Naive thymus-derived CD4-positive, alpha-beta T cell (primary cell): ENCODE data around the gene ATP8B1. TPM values are rescaled to one million over a fixed set of nuclear protein-coding genes. Genes with fewer than 3 reads are reported as not detected.

Source experiments
- ATAC-seq: fragments of 150-1000 bp; cut with Tn5 transposase; 2 replicates; pipeline ENCODE4 v1.10.0; 2021; ENCODE audit warnings: mild to moderate bottlenecking, moderate library complexity
- CTCF ChIA-PET: fragments of 350-600 bp; sonication (Branson Sonifier 250); formaldehyde crosslinking; loops from one replicate; lab custom pipeline; 2021; ENCODE audit warnings: antibody characterized with exemption; lab: Charles Lee
- POLR2A ChIA-PET: fragments of 350-600 bp; sonication (Branson Sonifier 250); formaldehyde crosslinking; loops from one replicate; lab custom pipeline; 2021; ENCODE audit warnings: antibody characterized with exemption, inconsistent platforms; lab: Charles Lee
- DNase-seq, 9 donors: peaks; one replicate each; pipeline versions ENCODE4 v3.0.0 to v3.0.0-alpha.2; 2020 to 2022; ENCODE audit warnings: mixed read lengths in 1 of 9
- H3K27ac ChIP-seq: one replicate; pipeline ENCODE4 v1.7.0; 2013; ENCODE audit warnings: mild to moderate bottlenecking, low read depth, low read length, moderate library complexity
- H3K27me3 ChIP-seq, 2 donors: one replicate each; pipeline ENCODE4 v1.7.0; 2013; ENCODE audit warnings: low read length in 2 of 2, mild to moderate bottlenecking in 2 of 2, moderate library complexity in 2 of 2; ENCODE audit not compliant: control insufficient read depth in 2 of 2, insufficient read depth in 2 of 2
- H3K36me3 ChIP-seq, 3 experiments: 1 replicate in 2 of 3; 2 replicates in 1 of 3; pipeline ENCODE4 v1.7.0; 2013; ENCODE audit warnings: low read length in 3 of 3, mild to moderate bottlenecking in 3 of 3, moderate library complexity in 1 of 3; ENCODE audit not compliant: insufficient read depth in 3 of 3, control insufficient read depth in 2 of 3
- H3K4me1 ChIP-seq, 2 donors: one replicate each; pipeline ENCODE4 v1.7.0; 2013; ENCODE audit warnings: low read length in 2 of 2, mild to moderate bottlenecking in 2 of 2, moderate library complexity in 1 of 2; ENCODE audit not compliant: control insufficient read depth in 2 of 2, insufficient read depth in 2 of 2
- H3K4me3 ChIP-seq: 2 replicates; pipeline ENCODE4 v1.7.0; 2013; ENCODE audit warnings: mild to moderate bottlenecking, low read length
- H3K9me3 ChIP-seq, 3 experiments: 1 replicate in 2 of 3; 2 replicates in 1 of 3; pipeline ENCODE4 v1.7.0; 2013; ENCODE audit warnings: low read length in 3 of 3; ENCODE audit not compliant: control insufficient read depth in 2 of 3
- H3K27ac Mint-ChIP-seq, 9 donors: one replicate each; pipeline ENCODE4 v1.8.0; 2020 to 2022; ENCODE audit warnings: mixed read lengths in 9 of 9, mild to moderate bottlenecking in 8 of 9, moderate library complexity in 5 of 9, inconsistent platforms in 2 of 9
- H3K27me3 Mint-ChIP-seq, 5 donors: one replicate each; pipeline ENCODE4 v1.8.0; 2021 to 2022; ENCODE audit warnings: mixed read lengths in 5 of 5, mild to moderate bottlenecking in 1 of 5
- H3K36me3 Mint-ChIP-seq, 5 donors: one replicate each; pipeline ENCODE4 v1.8.0; 2020 to 2022; ENCODE audit warnings: mixed read lengths in 5 of 5, mild to moderate bottlenecking in 3 of 5, inconsistent platforms in 1 of 5
- H3K4me1 Mint-ChIP-seq, 7 donors: one replicate each; pipeline ENCODE4 v1.8.0; 2020 to 2022; ENCODE audit warnings: mixed read lengths in 7 of 7, mild to moderate bottlenecking in 3 of 7, inconsistent platforms in 1 of 7
- H3K4me3 Mint-ChIP-seq, 10 donors: one replicate each; pipeline ENCODE4 v1.8.0; 2020 to 2022; ENCODE audit warnings: mild to moderate bottlenecking in 10 of 10, mixed read lengths in 10 of 10, moderate library complexity in 6 of 10, inconsistent platforms in 2 of 10
- H3K9me3 Mint-ChIP-seq, 11 donors: one replicate each; pipeline ENCODE4 v1.8.0; 2020 to 2022; ENCODE audit warnings: mixed read lengths in 11 of 11, mild to moderate bottlenecking in 4 of 11, inconsistent platforms in 1 of 11, moderate library complexity in 1 of 11
- intact Hi-C, 2 donors: fragments of 100-400 bp; cut with micrococcal nuclease; formaldehyde crosslinking; loops; one replicate each; pipeline ENCODE4 v1.15.1; 2023
- polyA plus RNA-seq, 2 donors: library from polyadenylated mRNA; unstranded; fragments of 300-500 nt; fragmentation: Illumina TruSeq; gene quantifications; one replicate each; pipeline ENCODE4 v1.2.3, GENCODE V29; 2021
- total RNA-seq, 6 experiments: library from RNA in 5 of 6; stranded (reverse) in 5 of 6; gene quantifications; 1 replicate in 5 of 6; 2 replicates in 1 of 6; pipeline ENCODE4 v1.2.3 and lab custom pipeline; 2021 to 2026

ATP8B1 gene
- total and polyA plus RNA-seq, 7 experiments from 2014 or later = not detected

GRCh38 chr18:57659460-57660102, 143.5 kb downstream of the ATP8B1 start:
- H3K4me1 Mint-ChIP-seq = peaks cover 0 to 51% (median 32%) of the 10 kb centered on the region in 7 donors
- ATAC-seq = no peak
- no peak overlapping the region for H3K4me3 Mint-ChIP-seq
- Histone ChIP-seq H3K9me3 (peaks cover 0 to 15% (median 0%) of the 10 kb centered on the region in 3 experiments), H3K27me3 (no peaks in the 10 kb centered on the region), H3K27ac (no peak overlapping the region), H3K36me3 (no peaks in the 10 kb centered on the region), H3K4me1 (peaks cover 0 to 1% of the 10 kb centered on the region in 2 donors), H3K4me3 (no peak overlapping the region)
- ChIA-PET CTCF (no interaction called here), POLR2A (interaction anchor here (0.6 kb wide), 1 partner anchor 17 kb away, joined by 3 read pairs; no protein-coding TSS in a partner anchor)
- H3K36me3 Mint-ChIP-seq = peaks cover 9 to 38% (median 29%) of the 10 kb centered on the region in 5 donors
- intact Hi-C loops = no loop called here
- DNase-seq = no peak
- peaks cover 0 to 20% (median 10%) of the 10 kb centered on the region in 11 donors for H3K9me3 Mint-ChIP-seq
- no peak overlapping the region for H3K27ac Mint-ChIP-seq
- no peaks in the 10 kb centered on the region for H3K27me3 Mint-ChIP-seq

- no peak for DNase-seq
- H3K4me1 Mint-ChIP-seq = peaks cover 0 to 31% (median 18%) of the 10 kb centered on the region in 7 donors
- H3K9me3 Mint-ChIP-seq = peaks cover 0 to 26% (median 12%) of the 10 kb centered on the region in 11 donors
- Histone ChIP-seq H3K4me3 (no peak overlapping the region), H3K4me1 (no peaks in the 10 kb centered on the region), H3K9me3 (peaks cover 0 to 15% (median 0%) of the 10 kb centered on the region in 3 experiments), H3K36me3 (no peaks in the 10 kb centered on the region), H3K27me3 (no peaks in the 10 kb centered on the region), H3K27ac (no peak overlapping the region)
- H3K27ac Mint-ChIP-seq = no peak overlapping the region
- ChIA-PET CTCF (no interaction called here), POLR2A (no interaction called here)
- intact Hi-C loops = no loop called here
- ATAC-seq = no peak
- no peak overlapping the region for H3K4me3 Mint-ChIP-seq
- H3K36me3 Mint-ChIP-seq = peaks cover 10 to 46% (median 38%) of the 10 kb centered on the region in 5 donors
- H3K27me3 Mint-ChIP-seq = no peaks in the 10 kb centered on the region
These were observed 145.6 kb downstream of the ATP8B1 start for GRCh38 chr18:57657542-57657941.

GRCh38 chr18:57655740-57656139, 147.4 kb downstream of the ATP8B1 start:
- ChIA-PET POLR2A (no interaction called here), CTCF (no interaction called here)
- DNase-seq (no peak), ATAC-seq (no peak)
- Mint-ChIP-seq H3K4me1 (peaks cover 0 to 31% (median 21%) of the 10 kb centered on the region in 7 donors), H3K4me3 (no peak overlapping the region), H3K9me3 (peaks cover 0 to 26% (median 12%) of the 10 kb centered on the region in 11 donors), H3K36me3 (peaks cover 10 to 50% (median 40%) of the 10 kb centered on the region in 5 donors), H3K27ac (no peak overlapping the region), H3K27me3 (no peaks in the 10 kb centered on the region)
- no peaks in the 10 kb centered on the region for H3K4me1 ChIP-seq
- H3K4me3 ChIP-seq = no peak overlapping the region
- H3K9me3 ChIP-seq = peaks cover 0 to 15% (median 0%) of the 10 kb centered on the region in 3 experiments
- intact Hi-C loops = no loop called here
- no peak overlapping the region for H3K27ac ChIP-seq
- no peaks in the 10 kb centered on the region for H3K36me3 ChIP-seq
- H3K27me3 ChIP-seq = no peaks in the 10 kb centered on the region

DNA sequence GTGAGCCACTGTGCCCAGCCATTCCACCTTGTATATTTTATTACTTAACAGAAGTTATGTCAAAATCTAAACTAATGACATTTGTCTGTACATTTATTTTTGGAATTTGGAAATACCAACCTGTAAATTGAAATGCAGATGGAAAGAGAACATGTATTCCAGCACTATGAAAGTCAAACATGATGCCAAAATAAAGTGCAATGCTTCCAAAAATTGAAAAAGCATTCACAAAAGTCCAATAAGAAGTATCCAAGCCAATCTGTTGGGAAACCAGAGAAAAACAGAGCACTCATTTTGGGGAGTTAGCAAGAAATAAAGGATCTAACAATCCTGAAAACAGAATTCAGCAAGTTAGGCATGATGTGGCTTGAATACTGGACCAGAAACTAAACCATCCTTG, 151.2 kb downstream of the ATP8B1 start:
- CTCF ChIA-PET = no interaction called here
- DNase-seq (no peak), ATAC-seq (no peak)
- Mint-ChIP-seq H3K4me1 (peaks cover 0 to 23% (median 13%) of the 10 kb centered on the region in 7 donors), H3K36me3 (peaks cover 10 to 49% (median 32%) of the 10 kb centered on the region in 5 donors), H3K9me3 (peaks cover 0 to 21% (median 12%) of the 10 kb centered on the region in 11 donors), H3K27ac (peak overlapping the region in 1 of 9 donors; percentile 59), H3K4me3 (no peak overlapping the region), H3K27me3 (no peaks in the 10 kb centered on the region)
- H3K4me1 ChIP-seq = no peaks in the 10 kb centered on the region
- no peaks in the 10 kb centered on the region for H3K27me3 ChIP-seq
- H3K36me3 ChIP-seq = no peaks in the 10 kb centered on the region
- no peak overlapping the region for H3K4me3 ChIP-seq
- peaks cover 0 to 15% (median 0%) of the 10 kb centered on the region in 3 experiments for H3K9me3 ChIP-seq
- no peak overlapping the region for H3K27ac ChIP-seq
- POLR2A ChIA-PET = no interaction called here
- intact Hi-C loops = no loop called here

GRCh38 chr18:57649556-57650500, 153.3 kb downstream of the ATP8B1 start:
- DNase-seq (no peak), ATAC-seq (peak; percentile 78)
- H3K4me3 Mint-ChIP-seq = no peak overlapping the region
- peaks cover 0 to 9% (median 2%) of the 10 kb centered on the region in 11 donors for H3K9me3 Mint-ChIP-seq
- H3K27me3 Mint-ChIP-seq = no peaks in the 10 kb centered on the region
- H3K4me1 ChIP-seq = no peaks in the 10 kb centered on the region
- ChIA-PET POLR2A (no interaction called here), CTCF (interaction anchor here (0.6 to 0.7 kb wide), 2 partner anchors 36 to 54 kb away, joined by 3 to 4 read pairs; no protein-coding TSS in a partner anchor)
- H3K27me3 ChIP-seq = no peaks in the 10 kb centered on the region
- peaks cover 0 to 30% (median 23%) of the 10 kb centered on the region in 7 donors for H3K4me1 Mint-ChIP-seq
- H3K9me3 ChIP-seq = peaks cover 0 to 2% (median 0%) of the 10 kb centered on the region in 3 experiments
- H3K27ac ChIP-seq = no peak overlapping the region
- intact Hi-C loops = no loop called here
- H3K27ac Mint-ChIP-seq = peak overlapping the region in 1 of 9 donors; percentile 2
- peaks cover 0 to 49% (median 30%) of the 10 kb centered on the region in 5 donors for H3K36me3 Mint-ChIP-seq
- H3K4me3 ChIP-seq = no peak overlapping the region
- no peaks in the 10 kb centered on the region for H3K36me3 ChIP-seq

GRCh38 chr18:57648414-57648813, 154.7 kb downstream of the ATP8B1 start:
- DNase-seq = no peak
- H3K4me1 Mint-ChIP-seq = peaks cover 0 to 37% (median 26%) of the 10 kb centered on the region in 7 donors
- H3K27me3 Mint-ChIP-seq = no peaks in the 10 kb centered on the region
- no peak overlapping the region for H3K4me3 ChIP-seq
- H3K4me3 Mint-ChIP-seq = no peak overlapping the region
- H3K36me3 ChIP-seq = no peaks in the 10 kb centered on the region
- H3K27me3 ChIP-seq = no peaks in the 10 kb centered on the region
- H3K9me3 Mint-ChIP-seq = peaks cover 0 to 2% (median 0%) of the 10 kb centered on the region in 11 donors
- no peaks in the 10 kb centered on the region for H3K4me1 ChIP-seq
- CTCF ChIA-PET = no interaction called here
- no peaks in the 10 kb centered on the region for H3K9me3 ChIP-seq
- H3K27ac ChIP-seq = no peak overlapping the region
- ATAC-seq = no peak
- intact Hi-C loops = no loop called here
- POLR2A ChIA-PET = no interaction called here
- H3K36me3 Mint-ChIP-seq = peaks cover 0 to 40% (median 28%) of the 10 kb centered on the region in 5 donors
- H3K27ac Mint-ChIP-seq = no peak overlapping the region
